ENCODE measurements around the gene DHX9. TPM values are rescaled to one million over a fixed set of nuclear protein-coding genes. Genes with fewer than 3 reads are reported as not detected.

The DHX9 gene
- total RNA-seq, 1 experiment from 2014 or later, result 336 TPM

- Histone ChIP-seq H3K4me1 (ENCODE audit: insufficient read depth, low read length) (no peaks in the 10 kb centered on the region; the same call in 1 of the 2 replicates), H3K4ac (ENCODE audit: low read depth, low read length) (no peak overlapping the region), H3K27me3 (ENCODE audit: insufficient read depth, low read length) (no peaks in the 10 kb centered on the region), H4K20me1 (ENCODE audit: control insufficient read depth, insufficient read depth, insufficient read length) (no peaks in the 10 kb centered on the region), H3K14ac (ENCODE audit: insufficient read depth, low read length) (no peak overlapping the region), H3K18ac (ENCODE audit: insufficient read length, low read depth, low read length) (no peak overlapping the region), H3K4me2 (ENCODE audit: insufficient read depth, insufficient read length, low read length) (no peak overlapping the region), H3K27ac (ENCODE audit: insufficient read length, low read depth, low read length) (no peak overlapping the region), H2BK20ac (ENCODE audit: low read depth, low read length, poor library complexity, severe bottlenecking) (no peak overlapping the region), H3K79me2 (ENCODE audit: insufficient read depth, low read length) (peaks cover 28% of the 10 kb centered on the region), H2AK5ac (ENCODE audit: insufficient read length, low read length) (no peak overlapping the region), H2BK12ac (ENCODE audit: insufficient read length, low read depth, low read length) (no peak overlapping the region), H3K79me1 (ENCODE audit: insufficient read depth, low read depth, low read length, poor library complexity, severe bottlenecking) (peaks cover 19% of the 10 kb centered on the region), H2BK15ac (ENCODE audit: low read depth, low read length) (no peak overlapping the region), H4K5ac (ENCODE audit: insufficient read length, low read depth, low read length) (no peak overlapping the region), H2BK120ac (ENCODE audit: low read depth, low read length, poor library complexity, severe bottlenecking) (no peak overlapping the region), H3K23me2 (ENCODE audit: insufficient read length, low read depth, low read length, poor library complexity, severe bottlenecking) (no peaks in the 10 kb centered on the region), H2BK5ac (ENCODE audit: insufficient read length, low read length) (no peak overlapping the region), H3K56ac (ENCODE audit: insufficient read length, low read depth, low read length) (no peak overlapping the region), H4K8ac (replicated peaks; ENCODE audit: insufficient read length, low read depth, low read length) (no peak overlapping the region), H3T11ph (ENCODE audit: low read length) (no peak overlapping the region), H2AFZ (ENCODE audit: low read length) (no peak overlapping the region), H4K91ac (ENCODE audit: insufficient read length, low read depth, low read length) (no peak overlapping the region), H3K23ac (ENCODE audit: insufficient read length, low read depth, low read length) (no peak overlapping the region), H3K9ac (ENCODE audit: extremely low read depth, insufficient read length, low read length) (no peak overlapping the region), H3K9me3 (ENCODE audit: control insufficient read depth, low read depth, low read length) (no peaks in the 10 kb centered on the region)
- H3K27me3 Mint-ChIP-seq (ENCODE audit: low read depth), result no peaks in the 10 kb centered on the region; the same call in 1 of the 2 replicates
- no peak for DNase-seq
- TF ChIP-seq CTCF (conservative IDR thresholded peaks at IDR 0.05), result no peak
- H3K36me3 Mint-ChIP-seq (ENCODE audit: insufficient read depth in 1 of 3, low read depth in 3 of 3), result peaks cover 79 to 98% (median 97%) of the 10 kb centered on the region in 3 experiments; a peak in 6 of 7 replicates
- WGBS (ENCODE audit: extremely low coverage, insufficient read length, low lambda C conversion rate), result no CpG with 5 or more reads among the region's 4 CpGs
- no peak overlapping the region; a peak in 1 of 7 replicates for H3K27ac Mint-ChIP-seq
- no peak overlapping the region for H3K4me3 Mint-ChIP-seq
- peaks cover 10 to 17% of the 10 kb centered on the region in 2 experiments for H3K4me1 Mint-ChIP-seq
- no peaks in the 10 kb centered on the region for H3K9me3 Mint-ChIP-seq
These were observed 11.2 kb downstream of the DHX9 start for GRCh38 chr1:182850319-182850718.
